Endodermal cell (in vitro differentiated cells): Measurements from ENCODE around the gene TTLL12. TPM values are rescaled to one million over a fixed set of nuclear protein-coding genes. Genes with fewer than 3 reads are reported as not detected.

Experiments
- DNase-seq: peaks from one replicate; pipeline ENCODE4 v3.0.0-alpha.2; 2017
- H3K27ac ChIP-seq: 2 replicates; pipeline ENCODE4 v1.5.1; 2013; ENCODE audit warnings: mild to moderate bottlenecking, low read depth, low read length, moderate library complexity
- H3K27me3 ChIP-seq: 2 replicates; pipeline ENCODE4 v1.6.1; 2013; ENCODE audit warnings: mild to moderate bottlenecking, low read length, moderate library complexity; ENCODE audit not compliant: insufficient read depth, control insufficient read depth, poor library complexity, severe bottlenecking
- H3K36me3 ChIP-seq: 2 replicates; pipeline ENCODE4 v1.7.0; 2013; ENCODE audit warnings: mild to moderate bottlenecking, low read length, moderate library complexity; ENCODE audit not compliant: control insufficient read depth, insufficient read depth
- H3K4me1 ChIP-seq: one replicate; pipeline ENCODE4 v1.7.0; 2013; ENCODE audit warnings: low read length; ENCODE audit not compliant: control insufficient read depth, insufficient read depth
- H3K4me3 ChIP-seq: 2 replicates; pipeline ENCODE4 v1.5.1; 2013; ENCODE audit warnings: mild to moderate bottlenecking, low read length, moderate library complexity
- H3K9ac ChIP-seq: 2 replicates; pipeline ENCODE4 v1.6.1; 2013; ENCODE audit warnings: mild to moderate bottlenecking, low read length, moderate library complexity; ENCODE audit not compliant: poor library complexity, severe bottlenecking; ENCODE audit errors: extremely low read depth
- H3K9me3 ChIP-seq: 2 replicates; pipeline ENCODE4 v1.6.1; 2013; ENCODE audit warnings: mild to moderate bottlenecking, low read length, moderate library complexity; ENCODE audit not compliant: control insufficient read depth
- H3K27ac Mint-ChIP-seq: 2 replicates; pipeline ENCODE4 v1.8.0; 2020; ENCODE audit warnings: mixed read lengths
- H3K27me3 Mint-ChIP-seq: 2 replicates; pipeline ENCODE4 v1.8.0; 2021; ENCODE audit warnings: mild to moderate bottlenecking, mixed read lengths; ENCODE audit not compliant: insufficient read depth
- H3K36me3 Mint-ChIP-seq: 2 replicates; pipeline ENCODE4 v1.8.0; 2020; ENCODE audit warnings: low read depth, mixed read lengths
- H3K4me1 Mint-ChIP-seq: 2 replicates; pipeline ENCODE4 v1.8.0; 2020; ENCODE audit warnings: mixed read lengths
- H3K4me3 Mint-ChIP-seq: 2 replicates; pipeline ENCODE4 v1.8.0; 2020; ENCODE audit warnings: mild to moderate bottlenecking, moderate library complexity, mixed read lengths
- H3K9me3 Mint-ChIP-seq: 2 replicates; pipeline ENCODE4 v1.8.0; 2020; ENCODE audit warnings: mild to moderate bottlenecking, mixed read lengths
- WGBS, 2 experiments: methylation state at CpG; one replicate each; pipeline versions ENCODE4 v1.1.5 to v1.1.7; 2013; ENCODE audit warnings: missing lambda C conversion rate in 2 of 2, mixed read lengths in 1 of 2; ENCODE audit not compliant: insufficient coverage in 1 of 2, insufficient read length in 1 of 2; 5-methylcytosine and 5-hydroxymethylcytosine counted together
- total RNA-seq, 2 donors: library from RNA; stranded (reverse); fragmentation: NEBNext Ultra II Directional in 1 of 2; extraction: Animal tissue kit (Norgen Biotek cat#: 25700) in 1 of 2; gene quantifications; 2 replicates in 1 of 2; 3 replicates in 1 of 2; pipeline ENCODE4 v1.2.1, GENCODE V29; 2021
- TF ChIP-seq, protein P1 (sequence below): fragments of 200-600 bp; sonication (generic); conservative IDR thresholded peaks from 2 replicates; pipeline ENCODE4 v1.5.0; 2021; ENCODE audit warnings: antibody characterized with exemption, mild to moderate bottlenecking

TTLL12 gene
- total RNA-seq, 2 donors from 2014 or later, result 49.8 to 71.0 TPM

DNA sequence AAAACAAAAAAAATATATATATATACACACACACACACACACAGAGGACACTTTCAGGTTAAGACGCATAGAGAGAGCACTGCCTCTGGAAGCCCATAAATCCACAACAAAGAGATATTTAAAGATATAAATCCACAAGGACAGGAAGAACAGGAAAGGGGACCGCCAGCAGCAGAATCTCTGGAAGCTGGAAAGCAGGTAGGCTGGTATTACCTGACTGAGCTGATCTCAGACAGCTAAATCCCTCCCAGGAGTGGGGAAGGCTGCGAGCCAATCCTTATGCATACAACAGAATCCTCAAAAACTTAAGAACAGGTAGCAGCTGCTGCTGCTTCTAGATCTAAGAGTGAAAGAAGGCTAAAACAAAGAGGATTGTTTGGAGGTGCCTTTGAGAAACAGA, 42.0 kb downstream of the TTLL12 start:
- Histone ChIP-seq H3K4me1 (no peaks in the 10 kb centered on the region), H3K9ac (peak overlapping the region; percentile 15), H3K36me3 (peaks cover 14% of the 10 kb centered on the region), H3K27me3 (no peaks in the 10 kb centered on the region), H3K27ac (no peak overlapping the region), H3K4me3 (no peak overlapping the region), H3K9me3 (no peaks in the 10 kb centered on the region)
- H3K4me3 Mint-ChIP-seq, result peak overlapping the region; percentile 29
- no peak for DNase-seq
- H3K36me3 Mint-ChIP-seq, result peaks cover 14% of the 10 kb centered on the region
- H3K27me3 Mint-ChIP-seq, result peaks cover 3% of the 10 kb centered on the region
- no peak overlapping the region for H3K27ac Mint-ChIP-seq
- 92% methylated on average over 3 of the region's 3 CpGs; no CpG with 5 or more reads in 1 of the 2 experiments for WGBS, 2 experiments
- peaks cover 6% of the 10 kb centered on the region for H3K4me1 Mint-ChIP-seq
- H3K9me3 Mint-ChIP-seq, result no peaks in the 10 kb centered on the region
- TF ChIP-seq, protein P1, sequence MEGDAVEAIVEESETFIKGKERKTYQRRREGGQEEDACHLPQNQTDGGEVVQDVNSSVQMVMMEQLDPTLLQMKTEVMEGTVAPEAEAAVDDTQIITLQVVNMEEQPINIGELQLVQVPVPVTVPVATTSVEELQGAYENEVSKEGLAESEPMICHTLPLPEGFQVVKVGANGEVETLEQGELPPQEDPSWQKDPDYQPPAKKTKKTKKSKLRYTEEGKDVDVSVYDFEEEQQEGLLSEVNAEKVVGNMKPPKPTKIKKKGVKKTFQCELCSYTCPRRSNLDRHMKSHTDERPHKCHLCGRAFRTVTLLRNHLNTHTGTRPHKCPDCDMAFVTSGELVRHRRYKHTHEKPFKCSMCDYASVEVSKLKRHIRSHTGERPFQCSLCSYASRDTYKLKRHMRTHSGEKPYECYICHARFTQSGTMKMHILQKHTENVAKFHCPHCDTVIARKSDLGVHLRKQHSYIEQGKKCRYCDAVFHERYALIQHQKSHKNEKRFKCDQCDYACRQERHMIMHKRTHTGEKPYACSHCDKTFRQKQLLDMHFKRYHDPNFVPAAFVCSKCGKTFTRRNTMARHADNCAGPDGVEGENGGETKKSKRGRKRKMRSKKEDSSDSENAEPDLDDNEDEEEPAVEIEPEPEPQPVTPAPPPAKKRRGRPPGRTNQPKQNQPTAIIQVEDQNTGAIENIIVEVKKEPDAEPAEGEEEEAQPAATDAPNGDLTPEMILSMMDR, result no peak

DNA sequence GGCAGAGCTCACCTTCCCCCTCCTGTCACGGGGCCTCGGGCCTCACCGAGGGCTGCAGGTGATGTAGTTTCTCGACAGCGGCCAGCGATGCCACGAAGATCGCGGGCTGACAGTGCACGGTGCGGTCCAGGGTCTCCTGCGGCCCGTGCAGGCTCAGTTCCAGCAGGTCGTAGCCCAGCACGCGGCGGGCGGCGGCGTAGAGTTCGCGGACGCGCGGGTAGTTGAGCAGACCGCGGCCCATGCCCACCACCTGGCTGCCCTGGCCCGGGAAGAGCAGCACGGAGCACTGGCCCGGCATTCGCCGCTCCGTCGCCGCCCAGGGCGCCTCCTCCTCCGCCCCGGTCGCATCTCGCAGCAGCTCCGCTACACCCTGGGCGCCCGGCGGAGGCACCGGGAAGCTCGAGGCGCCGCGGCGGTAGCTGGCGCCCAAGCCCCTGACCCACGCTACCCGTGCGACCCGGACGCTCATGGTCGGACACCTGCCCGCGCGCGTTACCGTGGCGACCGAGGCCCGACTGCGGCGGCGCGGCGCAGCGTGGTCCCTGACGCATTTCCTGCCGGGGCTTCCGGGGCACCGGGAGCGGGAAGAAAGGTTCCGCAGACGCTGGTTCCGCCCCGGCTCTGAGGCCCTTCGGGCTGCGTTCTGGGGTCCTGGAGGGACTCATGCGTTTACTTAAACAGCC, 43.9 kb downstream of the TTLL12 start, which contains the start of gene MCAT:
MCAT (minus strand) TSS at position 519 of the 683 bp plus-strand sequence; CDS start at position 469, 50 bp downstream.
- Histone ChIP-seq H3K9ac (peak within 1 kb of the TSS; percentile 67), H3K27me3 (no peaks in the 10 kb centered on the region), H3K36me3 (peaks cover 30% of the 10 kb centered on the region), H3K4me3 (peak within 1 kb of the TSS; percentile 86), H3K27ac (peak within 1 kb of the TSS; percentile 60), H3K4me1 (no peaks in the 10 kb centered on the region), H3K9me3 (no peaks in the 10 kb centered on the region)
- H3K9me3 Mint-ChIP-seq, result no peaks in the 10 kb centered on the region
- peaks cover 31% of the 10 kb centered on the region for H3K36me3 Mint-ChIP-seq
- WGBS, 2 experiments, result 1% methylated on average over 46 to 83 of the region's 83 CpGs
- TF ChIP-seq, protein P1, result no peak
- H3K4me3 Mint-ChIP-seq, result peak within 1 kb of the TSS; percentile 80
- H3K27ac Mint-ChIP-seq, result peak within 1 kb of the TSS; percentile 83
- peaks cover 3% of the 10 kb centered on the region for H3K27me3 Mint-ChIP-seq
- H3K4me1 Mint-ChIP-seq, result peaks cover 6% of the 10 kb centered on the region
- DNase-seq, result peak; percentile 91

DNA sequence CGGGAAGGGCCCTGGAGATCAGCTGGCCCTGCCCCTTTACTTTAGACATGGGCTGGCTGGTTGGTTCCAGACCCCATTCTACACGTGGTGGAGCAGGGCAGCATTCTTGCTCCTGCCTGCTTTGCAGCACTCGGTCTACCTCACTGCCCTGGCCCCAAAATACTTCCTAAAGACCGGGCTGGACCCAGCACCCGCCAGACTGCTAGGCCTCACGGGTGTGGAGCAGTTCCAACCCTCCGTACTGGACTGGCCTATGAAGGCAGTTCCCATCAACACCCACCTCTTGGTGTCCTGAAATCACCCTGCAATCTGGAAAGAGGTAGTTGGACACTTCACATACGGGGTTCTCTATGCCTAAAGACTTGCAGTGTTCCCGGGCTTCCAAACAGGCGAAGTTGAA, 50.1 kb downstream of the TTLL12 start:
- Mint-ChIP-seq H3K27me3 (no peaks in the 10 kb centered on the region), H3K27ac (no peak overlapping the region), H3K4me3 (no peak overlapping the region), H3K4me1 (no peaks in the 10 kb centered on the region), H3K9me3 (peaks cover 3% of the 10 kb centered on the region), H3K36me3 (peaks cover 68% of the 10 kb centered on the region)
- Histone ChIP-seq H3K9ac (no peak overlapping the region), H3K27ac (no peak overlapping the region), H3K27me3 (no peaks in the 10 kb centered on the region), H3K9me3 (no peaks in the 10 kb centered on the region), H3K4me3 (no peak overlapping the region), H3K36me3 (peaks cover 82% of the 10 kb centered on the region), H3K4me1 (no peaks in the 10 kb centered on the region)
- DNase-seq, result no peak
- 88 to 96% methylated on average over 10 of the region's 10 CpGs for WGBS, 2 experiments
- TF ChIP-seq, protein P1, result no peak
